ENCODE data around the gene RNF208. TPM values are rescaled to one million over a fixed set of nuclear protein-coding genes. Genes with fewer than 3 reads are reported as not detected.

RNF208 gene
- total RNA-seq, 2 donors from 2014 or later, result 10.5 to 15.6 TPM

GRCh38 chr9:137172901-137173795 lies 48.9 kb downstream of the RNF208 start:
- no peak overlapping the region for H3K4me3 ChIP-seq (ENCODE audit: low read length)
- 85 to 88% methylated on average over 11 to 21 of the region's 21 CpGs for WGBS, 2 experiments (ENCODE audit: insufficient coverage in 1 of 2, insufficient read length in 1 of 2)
- H3K27ac ChIP-seq (ENCODE audit: low read depth, low read length), result no peak overlapping the region
- Mint-ChIP-seq H3K9me3 (no peaks in the 10 kb centered on the region), H3K4me3 (no peak overlapping the region), H3K36me3 (ENCODE audit: low read depth) (peaks cover 2% of the 10 kb centered on the region), H3K27me3 (ENCODE audit: insufficient read depth) (peaks cover 44% of the 10 kb centered on the region), H3K4me1 (no peaks in the 10 kb centered on the region), H3K27ac (no peak overlapping the region)
- H3K36me3 ChIP-seq (ENCODE audit: control insufficient read depth, insufficient read depth, low read length), result no peaks in the 10 kb centered on the region
- no peak overlapping the region for H3K9ac ChIP-seq (ENCODE audit: extremely low read depth, low read length, poor library complexity, severe bottlenecking)
- H3K4me1 ChIP-seq (ENCODE audit: control insufficient read depth, insufficient read depth, low read length), result no peaks in the 10 kb centered on the region
- no peaks in the 10 kb centered on the region for H3K9me3 ChIP-seq (ENCODE audit: control insufficient read depth, low read length)
- DNase-seq, result no peak
- peaks cover 76% of the 10 kb centered on the region for H3K27me3 ChIP-seq (ENCODE audit: control insufficient read depth, insufficient read depth, low read length, poor library complexity, severe bottlenecking)
- TF ChIP-seq CTCF (conservative IDR thresholded peaks at IDR 0.05), result no peak

GRCh38 chr9:137171149-137171900 lies 50.7 kb downstream of the RNF208 start:
- no peak for DNase-seq
- H3K27ac ChIP-seq (ENCODE audit: low read depth, low read length), result no peak overlapping the region
- no peak overlapping the region for H3K4me3 Mint-ChIP-seq

More at GRCh38 chr9:137171149-137171900, 50.7 kb downstream of the RNF208 start:
- no peaks in the 10 kb centered on the region for H3K9me3 ChIP-seq (ENCODE audit: control insufficient read depth, low read length)
- Mint-ChIP-seq H3K27ac (no peak overlapping the region), H3K36me3 (ENCODE audit: low read depth) (no peaks in the 10 kb centered on the region), H3K9me3 (no peaks in the 10 kb centered on the region), H3K4me1 (no peaks in the 10 kb centered on the region), H3K27me3 (ENCODE audit: insufficient read depth) (peaks cover 61% of the 10 kb centered on the region)
- WGBS, 2 experiments (ENCODE audit: insufficient coverage in 1 of 2, insufficient read length in 1 of 2), result 87 to 91% methylated on average over 15 to 22 of the region's 22 CpGs
- no peak for TF ChIP-seq CTCF (conservative IDR thresholded peaks at IDR 0.05)
- no peak overlapping the region for H3K9ac ChIP-seq (ENCODE audit: extremely low read depth, low read length, poor library complexity, severe bottlenecking)
- no peaks in the 10 kb centered on the region for H3K4me1 ChIP-seq (ENCODE audit: control insufficient read depth, insufficient read depth, low read length)
- H3K27me3 ChIP-seq (ENCODE audit: control insufficient read depth, insufficient read depth, low read length, poor library complexity, severe bottlenecking), result peaks cover 94% of the 10 kb centered on the region
- H3K4me3 ChIP-seq (ENCODE audit: low read length), result no peak overlapping the region
- H3K36me3 ChIP-seq (ENCODE audit: control insufficient read depth, insufficient read depth, low read length), result no peaks in the 10 kb centered on the region

Measured in endodermal cell (in vitro differentiated cells).